Psoas muscle (tissue), 8 donors: Measurements from ENCODE around the gene YAP1. TPM values are rescaled to one million over a fixed set of nuclear protein-coding genes. Genes with fewer than 3 reads are reported as not detected.
A peak's percentile ranks its signal among the peaks of the same experiment; 100 is the strongest.

Experiments used
- ATAC-seq, 4 donors: fragments of 200-7000 bp; cut with Tn5 transposase; one replicate each; pipeline ENCODE4 v1.9.1; 2020; ENCODE audit warnings: moderate library complexity in 3 of 4, mild to moderate bottlenecking in 2 of 4
- DNase-seq, 2 donors: peaks; one replicate each; pipeline ENCODE4 v3.0.0-alpha.2; 2020
- H3K27ac ChIP-seq: fragments of 200-600 bp; one replicate; pipeline ENCODE4 v1.8.0; 2022
- H3K27me3 ChIP-seq, 3 donors: fragments of 200-600 bp in 1 of 3; one replicate each; pipeline versions ENCODE4 v1.6.1 to v1.8.0; 2013 to 2022; ENCODE audit warnings: low read length in 2 of 3, mild to moderate bottlenecking in 2 of 3, moderate library complexity in 1 of 3; ENCODE audit not compliant: insufficient read depth in 3 of 3
- H3K36me3 ChIP-seq, 2 donors: fragments of 200-600 bp in 1 of 2; one replicate each; pipeline versions ENCODE4 v1.6.1 to v1.8.0; 2013 to 2022; ENCODE audit warnings: low read depth in 1 of 2, mild to moderate bottlenecking in 1 of 2, moderate library complexity in 1 of 2; ENCODE audit not compliant: insufficient read depth in 1 of 2
- H3K4me1 ChIP-seq: fragments of 200-600 bp; one replicate; pipeline ENCODE4 v1.8.0; 2022
- H3K4me3 ChIP-seq: fragments of 200-600 bp; one replicate; pipeline ENCODE4 v1.8.0; 2022; ENCODE audit warnings: mild to moderate bottlenecking
- H3K9me3 ChIP-seq: fragments of 200-600 bp; one replicate; pipeline ENCODE4 v1.8.0; 2022
- CTCF ChIP-seq: fragments of 200-600 bp; IDR thresholded peaks from one replicate; pipeline ENCODE4 v1.8.0; 2022; ENCODE audit warnings: antibody characterized with exemption
- WGBS, 3 donors: extraction: QIAGEN DNeasy Blood & Tissue Kit; methylation state at CpG; one replicate each; pipeline versions ENCODE4 v1.1.6 to v1.1.7; 2013; 5-methylcytosine and 5-hydroxymethylcytosine counted together
- intact Hi-C, 2 donors: fragments of 100-400 bp; cut with DNase I; formaldehyde crosslinking; loops; one replicate each; pipeline versions ENCODE4 v1.11.0 to v1.14.2; 2022
- polyA plus RNA-seq, 3 donors: library from polyadenylated mRNA; stranded (reverse); fragments of 200-250 nt; gene quantifications; one replicate each; pipeline ENCODE4 v1.2.3, GENCODE V29; 2013
- total RNA-seq, 4 donors: library from RNA; stranded (reverse); fragmentation: NEBNext Ultra II Directional in 2 of 4; extraction: Animal tissue kit (Norgen Biotek cat#: 25700) in 2 of 4; gene quantifications; one replicate each; pipeline versions ENCODE4 v1.2.1 to v1.2.4, GENCODE V29; 2021 to 2023
- donor health status: healthy with polysubstance abuse.
- donor health status: DM: no; HTN: no; CAD: no; lungs with moderate emphysema.
- donor health status: Bipolar disorder and iron deficiency.
- donor health status: healthy.
- donor health status: DM: yes; HTN: yes; CAD: no.
- donor health status: DM: no; HTN: no; CAD: no.
- donor health status: DM: no; HTN: no; CAD: no.
- donor health status: DM: yes; HTN: yes; CAD: no.

The YAP1 gene
- total and polyA plus RNA-seq, 7 donors, result 11.5 to 124 (median 42.3) TPM

- ATAC-seq, result no peak
- Histone ChIP-seq H3K36me3 (no peaks in the 10 kb centered on the region), H3K4me3 (no peak overlapping the region), H3K9me3 (no peaks in the 10 kb centered on the region), H3K27me3 (no peaks in the 10 kb centered on the region), H3K4me1 (no peaks in the 10 kb centered on the region), H3K27ac (no peak overlapping the region)
- no peak for DNase-seq
- TF ChIP-seq CTCF, result no peak
- intact Hi-C loops, result no loop called here
- 84 to 90% (median 89%) methylated on average over 7 of the region's 7 CpGs for WGBS, 3 donors
These were observed 24.2 kb upstream of the YAP1 start for GRCh38 chr11:102085864-102086551.

- intact Hi-C loops, result no loop called here
- Histone ChIP-seq H3K4me3 (no peak overlapping the region), H3K36me3 (no peaks in the 10 kb centered on the region), H3K9me3 (no peaks in the 10 kb centered on the region), H3K27ac (no peak overlapping the region), H3K4me1 (no peaks in the 10 kb centered on the region), H3K27me3 (no peaks in the 10 kb centered on the region)
- DNase-seq (no peak), ATAC-seq (no peak)
- no peak for TF ChIP-seq CTCF
- WGBS, 3 donors, result 90 to 95% (median 95%) methylated on average over 1 of the region's 1 CpG
These were observed 13.1 kb upstream of the YAP1 start for GRCh38 chr11:102097186-102097585.

- intact Hi-C loops, result no loop called here
- no peak for TF ChIP-seq CTCF
- Histone ChIP-seq H3K9me3 (no peaks in the 10 kb centered on the region), H3K36me3 (no peaks in the 10 kb centered on the region), H3K27ac (no peak overlapping the region), H3K27me3 (no peaks in the 10 kb centered on the region), H3K4me3 (no peak overlapping the region), H3K4me1 (no peaks in the 10 kb centered on the region)
- DNase-seq, result no peak
- no peak for ATAC-seq
- WGBS, 3 donors, result 96 to 98% (median 96%) methylated on average over 2 of the region's 2 CpGs
These were observed 10.5 kb upstream of the YAP1 start for GRCh38 chr11:102099755-102100154.

- H3K27me3 ChIP-seq, result no peaks in the 10 kb centered on the region
- no peak for TF ChIP-seq CTCF
- H3K9me3 ChIP-seq, result no peaks in the 10 kb centered on the region
- H3K36me3 ChIP-seq, result no peaks in the 10 kb centered on the region
- H3K4me3 ChIP-seq, result peak overlapping the region; percentile 91
- H3K4me1 ChIP-seq, result peaks cover 17% of the 10 kb centered on the region
- H3K27ac ChIP-seq, result peak overlapping the region; percentile 94
- 53 to 71% (median 56%) methylated on average over 3 of the region's 3 CpGs for WGBS, 3 donors
- intact Hi-C loops, result loop anchor here in 1 of 2 donors (5.0 kb wide), 1 partner anchor 158 kb away; no protein-coding TSS in a partner anchor
- ATAC-seq, result no peak
- DNase-seq, result no peak
These were observed 1.4 kb upstream of the YAP1 start for GRCh38 chr11:102108734-102109440.
